Endothelial cell of umbilical vein (primary cell): Measurements from ENCODE around the gene TAS2R10. TPM values are rescaled to one million over a fixed set of nuclear protein-coding genes. Genes with fewer than 3 reads are reported as not detected.

Experiments
- BruUV-seq: library from RNA; stranded (reverse); fragments of 400-500 nt; replicated peaks from 2 replicates; lab custom pipeline; 2021; lab: Mats Ljungman, UMichigan
- CTCF ChIA-PET: fragments of 300-600, 350-600 bp; sonication (Branson Sonifier 250); formaldehyde crosslinking; loops from one replicate; lab custom pipeline; 2021; ENCODE audit warnings: antibody characterized with exemption, inconsistent platforms; lab: Charles Lee
- POLR2A ChIA-PET: fragments of 300-600, 350-600 bp; sonication (Branson Sonifier 250); formaldehyde crosslinking; loops from one replicate; lab custom pipeline; 2021; ENCODE audit warnings: antibody characterized with exemption, inconsistent platforms; lab: Charles Lee
- DNase-seq: peaks from one replicate; pipeline ENCODE4 v3.0.0-alpha.2; 2011; ENCODE audit warnings: low read depth, low spot score
- FAIRE-seq: peaks from 2 replicates; lab custom pipeline; 2011; peaks lifted over from hg19 to GRCh38; lab: Jason Lieb, UNC
- H2AFZ ChIP-seq: 2 replicates; pipeline ENCODE4 v1.6.0; 2012; ENCODE audit warnings: low read depth, low read length, control low read depth, inconsistent platforms
- H3K27ac ChIP-seq: 2 replicates; pipeline ENCODE4 v1.5.1; 2011; ENCODE audit warnings: low read depth, mild to moderate bottlenecking, control low read depth, low read length, moderate library complexity; ENCODE audit not compliant: insufficient read depth
- H3K27me3 ChIP-seq, 2 experiments: 2 replicates each; pipeline versions ENCODE4 v1.6.0 to v1.6.1; 2011; ENCODE audit warnings: low read length in 2 of 2, mixed read lengths in 1 of 2; ENCODE audit not compliant: control insufficient read depth in 2 of 2, insufficient read depth in 2 of 2
- H3K36me3 ChIP-seq, 2 experiments: 2 replicates in 1 of 2; 3 replicates in 1 of 2; pipeline ENCODE4 v1.5.1; 2011; ENCODE audit warnings: low read length in 2 of 2, mild to moderate bottlenecking in 1 of 2, moderate library complexity in 1 of 2; ENCODE audit not compliant: control insufficient read depth in 2 of 2, insufficient read depth in 2 of 2; ENCODE audit errors: extremely low read depth in 1 of 2
- H3K4me1 ChIP-seq: 3 replicates; pipeline ENCODE4 v1.5.1; 2011; ENCODE audit warnings: mild to moderate bottlenecking, low read length; ENCODE audit not compliant: control insufficient read depth, insufficient read depth; ENCODE audit errors: extremely low read depth
- H3K4me2 ChIP-seq: 2 replicates; pipeline ENCODE4 v1.6.1; 2011; ENCODE audit warnings: low read length, control low read depth, mixed read lengths; ENCODE audit not compliant: insufficient read depth
- H3K4me3 ChIP-seq, 3 experiments: fragments of 200-600 bp in 1 of 3; sonication (generic), shearing (Covaris generic) in 1 of 3; replicated peaks in 1 of 3; 2 replicates each; pipeline ENCODE4 v1.5.1; 2011 to 2016; ENCODE audit warnings: control low read depth in 3 of 3, low read length in 3 of 3, mild to moderate bottlenecking in 2 of 3, inconsistent platforms in 1 of 3, low read depth in 1 of 3, moderate library complexity in 1 of 3; ENCODE audit not compliant: insufficient read depth in 1 of 3
- H3K79me2 ChIP-seq: 2 replicates; pipeline ENCODE4 v1.6.0; 2012; ENCODE audit warnings: low read length, inconsistent platforms; ENCODE audit not compliant: control insufficient read depth, insufficient read depth
- H3K9ac ChIP-seq: replicated peaks from 2 replicates; pipeline ENCODE3; 2011; ENCODE audit warnings: low read length, control low read depth; ENCODE audit not compliant: insufficient read depth; ENCODE audit errors: extremely low read depth
- H3K9me1 ChIP-seq: replicated peaks from 3 replicates; pipeline ENCODE4 v1.6.0; 2011; ENCODE audit warnings: mild to moderate bottlenecking, low read length; ENCODE audit not compliant: control insufficient read depth, insufficient read depth; ENCODE audit errors: extremely low read depth
- H3K9me3 ChIP-seq: replicated peaks from 2 replicates; pipeline ENCODE4 v1.5.1; 2012; ENCODE audit warnings: low read length, inconsistent platforms; ENCODE audit not compliant: control insufficient read depth, insufficient read depth
- H4K20me1 ChIP-seq: replicated peaks from 2 replicates; pipeline ENCODE3; 2011; ENCODE audit warnings: mild to moderate bottlenecking, low read length; ENCODE audit not compliant: control insufficient read depth, insufficient read depth; ENCODE audit errors: extremely low read depth
- CTCF ChIP-seq, 2 donors: IDR thresholded peaks; 1 replicate in 1 of 2; 2 replicates in 1 of 2; pipeline ENCODE4 v1.5.1; 2011; ENCODE audit warnings: low read length in 2 of 2, mild to moderate bottlenecking in 2 of 2, moderate library complexity in 2 of 2, control low read depth in 1 of 2, inconsistent platforms in 1 of 2, low read depth in 1 of 2; ENCODE audit not compliant: insufficient read depth in 1 of 2; ENCODE audit errors: extremely low read depth in 1 of 2
- EZH2 ChIP-seq: IDR thresholded peaks from 2 replicates; pipeline ENCODE4 v1.6.1; 2012; ENCODE audit warnings: borderline replicate concordance, low read depth, mild to moderate bottlenecking, moderate library complexity, low read length, inconsistent platforms; ENCODE audit not compliant: severe bottlenecking
- FOS ChIP-seq: IDR thresholded peaks from 2 replicates; pipeline ENCODE4 v1.6.1; 2011; ENCODE audit warnings: mild to moderate bottlenecking, low read length, moderate library complexity, borderline replicate concordance; ENCODE audit not compliant: insufficient read depth
- GATA2 ChIP-seq: IDR thresholded peaks from 2 replicates; pipeline ENCODE4 v1.7.0; 2011; ENCODE audit warnings: low read depth, mild to moderate bottlenecking, moderate library complexity, mixed read lengths, low read length; ENCODE audit not compliant: insufficient read length, insufficient read depth
- JUN ChIP-seq: IDR thresholded peaks from 2 replicates; pipeline ENCODE4 v1.6.1; 2011; ENCODE audit warnings: borderline replicate concordance, low read depth; ENCODE audit not compliant: insufficient read length, insufficient read depth
- MAX ChIP-seq: IDR thresholded peaks from 2 replicates; pipeline ENCODE4 v1.6.1; 2011; ENCODE audit not compliant: insufficient read depth, insufficient read length
- MYC ChIP-seq: IDR thresholded peaks from one replicate; pipeline ENCODE4 v1.6.1; 2011; ENCODE audit warnings: mild to moderate bottlenecking, low read depth, low read length
- POLR2A ChIP-seq: IDR thresholded peaks from 2 replicates; pipeline ENCODE4 v1.6.1; 2012; ENCODE audit warnings: low read depth, mild to moderate bottlenecking, control low read depth, low read length
- POLR2AphosphoS5 ChIP-seq: IDR thresholded peaks from 2 replicates; pipeline ENCODE4 v1.6.1; 2012; ENCODE audit warnings: low read depth, mild to moderate bottlenecking, control low read depth, low read length, moderate library complexity; ENCODE audit not compliant: insufficient read depth
- dilution Hi-C: fragments of 300-500 bp; cut with MboI; formaldehyde crosslinking; loops from one replicate; pipeline ENCODE4 v1.15.0; 2019; ENCODE audit warnings: low sequenced_read_pairs; ENCODE audit not compliant: extremely low pct_ligation_motif_present
- intact Hi-C: fragments of 100-400 bp; cut with micrococcal nuclease; formaldehyde crosslinking; loops from one replicate; pipeline ENCODE4 v1.10.0; 2022
- polyA plus RNA-seq, 4 experiments: library from polyadenylated mRNA; depleted of rRNA in 3 of 4; stranded (reverse) in 3 of 4; unstranded in 1 of 4; fragments of >200 nt; gene quantifications; 2 replicates each; pipeline versions ENCODE4 v1.2.1 to v1.2.3, GENCODE V29; 2011 to 2012; ENCODE audit warnings: missing spikeins in 1 of 4
- total RNA-seq: library from RNA; stranded (reverse); gene quantifications from 2 replicates; pipeline ENCODE4 v1.2.3, GENCODE V29; 2021

The TAS2R10 gene
- total and polyA plus RNA-seq, 2 donors (not counting 3 experiments of a cell fraction or from before 2014, with no cell fraction given), result 0.22 to 0.66 TPM

GRCh38 chr12:10829994-10830393 is 3.8 kb upstream of the TAS2R10 start:
- no peaks in the 10 kb centered on the region for H3K36me3 ChIP-seq
- no peak for TF ChIP-seq POLR2AphosphoS5
- TF ChIP-seq POLR2A, result no peak
- no peak for TF ChIP-seq MAX
- TF ChIP-seq CTCF (IDR thresholded peaks at IDR 0.05; ENCODE audit: extremely low read depth in 1 of 2, insufficient read depth in 1 of 2, low read depth in 1 of 2, low read length in 2 of 2), result no peak
- no peak for TF ChIP-seq JUN
- TF ChIP-seq GATA2, result no peak
- TF ChIP-seq EZH2, result no peak
- TF ChIP-seq FOS, result no peak
- no peak for TF ChIP-seq MYC
- no peaks in the 10 kb centered on the region for H3K79me2 ChIP-seq
- no peak overlapping the region for H3K27ac ChIP-seq
- dilution Hi-C loops (no loop called here), intact Hi-C loops (no loop called here)
- H2AFZ ChIP-seq, result no peak overlapping the region
- H3K4me1 ChIP-seq, result no peaks in the 10 kb centered on the region
- no peak overlapping the region for H3K4me2 ChIP-seq
- DNase-seq (no peak), FAIRE-seq (no peak)
- BruUV-seq, result no TSS peak
- no peak overlapping the region for H3K9ac ChIP-seq
- POLR2A ChIA-PET, result no interaction called here
- H3K9me1 ChIP-seq, result no peaks in the 10 kb centered on the region
- CTCF ChIA-PET, result no interaction called here
- no peak overlapping the region for H3K4me3 ChIP-seq
- no peaks in the 10 kb centered on the region for H3K9me3 ChIP-seq
- H3K27me3 ChIP-seq, result no peaks in the 10 kb centered on the region
- H4K20me1 ChIP-seq, result no peaks in the 10 kb centered on the region
